B cell (primary cell): ENCODE data around the gene ZNF574. TPM values are rescaled to one million over a fixed set of nuclear protein-coding genes. Genes with fewer than 3 reads are reported as not detected.

Source experiments
- ATAC-seq: fragments of 200-7000 bp; cut with Tn5 transposase; one replicate; pipeline ENCODE4 v1.10.0; 2021; ENCODE audit warnings: low read depth, mild to moderate bottlenecking, moderate number of reproducible peaks, moderate library complexity
- CTCF ChIA-PET: fragments of 350-600 bp; sonication (Branson Sonifier 250); formaldehyde crosslinking; loops from one replicate; lab custom pipeline; 2021; ENCODE audit warnings: antibody characterized with exemption, inconsistent platforms; lab: Charles Lee
- POLR2A ChIA-PET: fragments of 350-600 bp; sonication (Branson Sonifier 250); formaldehyde crosslinking; loops from one replicate; lab custom pipeline; 2021; ENCODE audit warnings: antibody characterized with exemption; lab: Charles Lee
- DNase-seq: peaks from one replicate; pipeline ENCODE4 v3.0.0; 2013
- H2AFZ ChIP-seq: 2 replicates; pipeline ENCODE4 v1.6.1; 2012; ENCODE audit warnings: mild to moderate bottlenecking, low read depth, low read length; ENCODE audit not compliant: insufficient read depth, poor library complexity, severe bottlenecking
- H3K27ac ChIP-seq, 2 donors: 1 replicate in 1 of 2; 2 replicates in 1 of 2; pipeline ENCODE4 v1.5.1; 2012 to 2013; ENCODE audit warnings: low read length in 2 of 2, mild to moderate bottlenecking in 2 of 2, moderate library complexity in 1 of 2
- H3K27me3 ChIP-seq, 4 experiments: fragments of 200-600 bp in 1 of 4; sonication (generic) in 1 of 4; replicated peaks in 1 of 4; 1 replicate in 2 of 4; 2 replicates in 2 of 4; pipeline versions ENCODE4 v1.6.1 to v1.7.0; 2013 to 2016; ENCODE audit warnings: low read length in 3 of 4, mild to moderate bottlenecking in 2 of 4, mixed read lengths in 1 of 4, moderate library complexity in 1 of 4; ENCODE audit not compliant: insufficient read depth in 4 of 4, control insufficient read depth in 3 of 4; ENCODE audit errors: control extremely low read depth in 1 of 4
- H3K36me3 ChIP-seq, 2 experiments: replicated peaks in 1 of 2; 1 replicate in 1 of 2; 2 replicates in 1 of 2; pipeline versions ENCODE4 v1.6.1 to v1.7.1; 2013; ENCODE audit warnings: low read length in 1 of 2; ENCODE audit not compliant: insufficient read depth in 2 of 2, control insufficient read depth in 1 of 2; ENCODE audit errors: control extremely low read depth in 1 of 2, extremely low read depth in 1 of 2
- H3K4me1 ChIP-seq, 2 donors: fragments of 200-600 bp in 1 of 2; sonication (generic) in 1 of 2; 1 replicate in 1 of 2; 2 replicates in 1 of 2; pipeline versions ENCODE4 v1.5.1 to v1.6.1; 2013 to 2017; ENCODE audit warnings: low read length in 2 of 2; ENCODE audit not compliant: control insufficient read depth in 2 of 2, insufficient read depth in 2 of 2
- H3K4me2 ChIP-seq: replicated peaks from 2 replicates; pipeline ENCODE3; 2012; ENCODE audit warnings: mild to moderate bottlenecking, low read depth, low read length; ENCODE audit not compliant: poor library complexity, severe bottlenecking
- H3K4me3 ChIP-seq, 5 experiments: fragments of 200-600 bp in 1 of 5; sonication (generic) in 1 of 5; 1 replicate in 3 of 5; 2 replicates in 2 of 5; pipeline versions ENCODE4 v1.5.1 to v1.7.0; 2011 to 2016; ENCODE audit warnings: low read length in 4 of 5, mild to moderate bottlenecking in 4 of 5, low read depth in 2 of 5, control low read depth in 1 of 5, moderate library complexity in 1 of 5; ENCODE audit not compliant: insufficient read depth in 1 of 5; ENCODE audit errors: control extremely low read depth in 1 of 5, extremely low read depth in 1 of 5
- H3K79me2 ChIP-seq: fragments of 200-600 bp; sonication (generic); one replicate; pipeline ENCODE4 v1.6.0; 2016; ENCODE audit warnings: low read length; ENCODE audit not compliant: control insufficient read depth, insufficient read depth
- H3K9ac ChIP-seq: fragments of 200-600 bp; sonication (generic); 2 replicates; pipeline ENCODE4 v1.6.1; 2017; ENCODE audit warnings: mild to moderate bottlenecking, low read length, moderate library complexity
- H3K9me3 ChIP-seq, 3 donors: one replicate each; pipeline versions ENCODE4 v1.6.1 to v1.7.1; 2013; ENCODE audit warnings: low read length in 2 of 3; ENCODE audit not compliant: control insufficient read depth in 2 of 3, insufficient read depth in 1 of 3; ENCODE audit errors: control extremely low read depth in 1 of 3
- H4K20me1 ChIP-seq: 2 replicates; pipeline ENCODE4 v1.6.0; 2012; ENCODE audit warnings: mild to moderate bottlenecking, low read length; ENCODE audit not compliant: insufficient read depth, control insufficient read depth, poor library complexity, severe bottlenecking
- H3K27ac Mint-ChIP-seq: one replicate; pipeline ENCODE4 v1.8.0; 2021; ENCODE audit warnings: mixed read lengths
- H3K27me3 Mint-ChIP-seq: one replicate; pipeline ENCODE4 v1.8.0; 2021; ENCODE audit warnings: mixed read lengths
- H3K4me1 Mint-ChIP-seq: one replicate; pipeline ENCODE4 v1.8.0; 2021; ENCODE audit warnings: mixed read lengths
- H3K4me3 Mint-ChIP-seq: one replicate; pipeline ENCODE4 v1.8.0; 2021; ENCODE audit warnings: mixed read lengths
- H3K9me3 Mint-ChIP-seq: one replicate; pipeline ENCODE4 v1.8.0; 2022; ENCODE audit warnings: mixed read lengths; ENCODE audit not compliant: insufficient read depth
- EZH2 ChIP-seq: IDR thresholded peaks from 2 replicates; pipeline ENCODE4 v1.6.1; 2012; ENCODE audit warnings: borderline replicate concordance, low read depth, mild to moderate bottlenecking, moderate library complexity, low read length; ENCODE audit not compliant: insufficient read depth, poor library complexity, severe bottlenecking
- WGBS: methylation state at CpG from one replicate; pipeline ENCODE4 v1.1.5; 2013; ENCODE audit warnings: missing lambda C conversion rate; ENCODE audit not compliant: insufficient coverage; 5-methylcytosine and 5-hydroxymethylcytosine counted together
- intact Hi-C: fragments of 100-400 bp; cut with micrococcal nuclease; formaldehyde crosslinking; loops from one replicate; pipeline ENCODE4 v1.10.0; 2022
- polyA plus RNA-seq: library from polyadenylated mRNA; depleted of rRNA; stranded (reverse); fragments of >200 nt; gene quantifications from 2 replicates; pipeline ENCODE4 v1.2.3, GENCODE V29; 2012
- total RNA-seq, 2 donors: library from RNA; stranded (reverse); fragments of 120-200 nt in 1 of 2; gene quantifications; 1 replicate in 1 of 2; 2 replicates in 1 of 2; pipeline versions ENCODE4 v1.2.3 to v1.2.4, GENCODE V29; 2013 to 2022
- TF ChIP-seq, protein P1 (sequence below): fragments of 200-600 bp; IDR thresholded peaks from one replicate; pipeline ENCODE4 v1.8.0; 2022; ENCODE audit warnings: antibody characterized with exemption, mild to moderate bottlenecking

ZNF574 gene
- total and polyA plus RNA-seq, 2 donors (not counting 1 experiment from before 2014, with no cell fraction given) = 27.4 to 29.1 TPM

GRCh38 chr19:42095814-42096230, 19.9 kb downstream of the ZNF574 start:
- no peaks in the 10 kb centered on the region for H3K27me3 Mint-ChIP-seq
- H3K36me3 ChIP-seq = peaks cover 1 to 83% of the 10 kb centered on the region in 2 experiments
- WGBS = 80% methylated on average over 17 of the region's 28 CpGs

DNA sequence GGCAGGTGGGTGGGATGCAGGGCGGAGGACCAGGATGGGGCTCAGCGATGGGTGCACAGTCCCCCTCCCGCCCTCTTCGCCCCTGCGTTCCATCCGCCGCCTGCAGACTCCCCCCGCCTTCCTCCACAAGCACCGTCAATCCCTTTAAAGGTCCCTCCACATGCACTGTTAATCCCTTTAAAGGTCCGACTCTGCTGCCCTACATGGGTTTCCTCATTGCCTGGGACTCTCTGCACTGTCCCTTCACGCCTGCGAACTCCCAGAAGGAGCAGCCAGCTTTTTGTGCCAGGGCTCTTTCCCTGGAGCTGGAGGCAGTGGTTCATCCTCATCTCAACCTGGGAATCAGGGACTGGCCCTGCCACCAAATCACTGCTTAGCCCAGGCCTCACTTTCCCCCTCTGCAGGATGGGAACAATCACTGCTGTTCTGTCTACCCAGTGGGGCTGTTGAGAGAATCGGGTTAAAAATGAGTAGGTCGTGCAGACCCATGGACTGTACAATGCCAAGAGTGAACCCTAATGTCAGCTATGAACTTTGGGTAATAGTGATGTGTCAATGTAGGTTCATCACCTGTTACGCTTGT, 20.4 kb downstream of the ZNF574 start:
- Histone ChIP-seq H3K9ac (no peak overlapping the region), H3K4me3 (no peak overlapping the region), H3K27ac (no peak overlapping the region), H3K4me2 (no peak overlapping the region), H3K27me3 (no peaks in the 10 kb centered on the region), H3K79me2 (peaks cover 42% of the 10 kb centered on the region), H4K20me1 (peaks cover 95% of the 10 kb centered on the region), H3K9me3 (no peaks in the 10 kb centered on the region), H3K4me1 (peaks cover 0 to 12% of the 10 kb centered on the region in 2 donors), H2AFZ (no peak overlapping the region), H3K36me3 (peaks cover 1 to 82% of the 10 kb centered on the region in 2 experiments)
- peaks cover 10% of the 10 kb centered on the region for H3K4me1 Mint-ChIP-seq
- H3K27ac Mint-ChIP-seq = no peak overlapping the region
- 100% methylated on average over 10 of the region's 15 CpGs for WGBS
- ChIA-PET POLR2A (interaction anchor here (0.6 to 1.0 kb wide), 4 partner anchors 80 to 272 kb away, joined by 4 to 7 read pairs (median 6); no protein-coding TSS in a partner anchor), CTCF (interaction anchor here (0.7 to 1.4 kb wide), 2 partner anchors 12 to 103 kb away, joined by 4 to 5 read pairs; no protein-coding TSS in a partner anchor)
- H3K27me3 Mint-ChIP-seq = no peaks in the 10 kb centered on the region
- TF ChIP-seq, protein P1, sequence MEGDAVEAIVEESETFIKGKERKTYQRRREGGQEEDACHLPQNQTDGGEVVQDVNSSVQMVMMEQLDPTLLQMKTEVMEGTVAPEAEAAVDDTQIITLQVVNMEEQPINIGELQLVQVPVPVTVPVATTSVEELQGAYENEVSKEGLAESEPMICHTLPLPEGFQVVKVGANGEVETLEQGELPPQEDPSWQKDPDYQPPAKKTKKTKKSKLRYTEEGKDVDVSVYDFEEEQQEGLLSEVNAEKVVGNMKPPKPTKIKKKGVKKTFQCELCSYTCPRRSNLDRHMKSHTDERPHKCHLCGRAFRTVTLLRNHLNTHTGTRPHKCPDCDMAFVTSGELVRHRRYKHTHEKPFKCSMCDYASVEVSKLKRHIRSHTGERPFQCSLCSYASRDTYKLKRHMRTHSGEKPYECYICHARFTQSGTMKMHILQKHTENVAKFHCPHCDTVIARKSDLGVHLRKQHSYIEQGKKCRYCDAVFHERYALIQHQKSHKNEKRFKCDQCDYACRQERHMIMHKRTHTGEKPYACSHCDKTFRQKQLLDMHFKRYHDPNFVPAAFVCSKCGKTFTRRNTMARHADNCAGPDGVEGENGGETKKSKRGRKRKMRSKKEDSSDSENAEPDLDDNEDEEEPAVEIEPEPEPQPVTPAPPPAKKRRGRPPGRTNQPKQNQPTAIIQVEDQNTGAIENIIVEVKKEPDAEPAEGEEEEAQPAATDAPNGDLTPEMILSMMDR = no peak
- no peak for TF ChIP-seq EZH2
- no peak overlapping the region for H3K4me3 Mint-ChIP-seq
- intact Hi-C loops = no loop called here
- DNase-seq (no peak), ATAC-seq (no peak)
- no peaks in the 10 kb centered on the region for H3K9me3 Mint-ChIP-seq

More at GRCh38 chr19:42095814-42096230, 19.9 kb downstream of the ZNF574 start:
- Histone ChIP-seq H3K4me2 (no peak overlapping the region), H4K20me1 (peaks cover 92% of the 10 kb centered on the region), H3K4me1 (peaks cover 0 to 15% of the 10 kb centered on the region in 2 donors), H3K27me3 (no peaks in the 10 kb centered on the region), H3K27ac (no peak overlapping the region), H3K79me2 (peaks cover 37% of the 10 kb centered on the region), H3K9me3 (no peaks in the 10 kb centered on the region), H3K9ac (no peak overlapping the region), H2AFZ (no peak overlapping the region), H3K4me3 (no peak overlapping the region)
- DNase-seq (no peak), ATAC-seq (no peak)
- no peak overlapping the region for H3K4me3 Mint-ChIP-seq
- H3K9me3 Mint-ChIP-seq = no peaks in the 10 kb centered on the region
- intact Hi-C loops = no loop called here
- ChIA-PET POLR2A (interaction anchor here (0.6 kb wide), 1 partner anchor 212 kb away, joined by 5 read pairs; no protein-coding TSS in a partner anchor), CTCF (interaction anchor here (1.4 kb wide), 1 partner anchor 13 kb away, joined by 5 read pairs; no protein-coding TSS in a partner anchor)
- H3K4me1 Mint-ChIP-seq = peaks cover 13% of the 10 kb centered on the region
- no peak for TF ChIP-seq EZH2
- TF ChIP-seq, protein P1 = no peak
- no peak overlapping the region for H3K27ac Mint-ChIP-seq
